ENCODE measurements around the gene TMEM185B.
"Not testable (repeated sequence)": the region's sequence is repeated elsewhere in the genome, so short reads cannot be mapped to it uniquely, and the experiment has no call there.

Gene TMEM185B

GRCh38 chr2:120204022-120204405, 19.2 kb downstream of the TMEM185B start:
- no peaks in the 10 kb centered on the region for H3K27me3 ChIP-seq
- H3K4me1 ChIP-seq = peaks cover 0 to 4% (median 0%) of the 10 kb centered on the region in 4 donors
- TF ChIP-seq CTCF (IDR thresholded peaks at IDR 0.05) = no peak
- no peaks in the 10 kb centered on the region for H3K36me3 ChIP-seq
- no peak overlapping the region for H3K27ac ChIP-seq
- intact Hi-C loops (cut with DNase I; ENCODE audit: low total_unique reads) = no loop called here
- DNase-seq = no peak
- no peak overlapping the region for H3K4me3 ChIP-seq
- peaks cover 0 to 2% (median 0%) of the 10 kb centered on the region in 3 donors for H3K9me3 ChIP-seq

- no peak for DNase-seq
- H3K4me3 ChIP-seq = no peak overlapping the region
- H3K27ac ChIP-seq = no peak overlapping the region
- TF ChIP-seq CTCF (IDR thresholded peaks at IDR 0.05) = no peak
- intact Hi-C loops (cut with DNase I; ENCODE audit: low total_unique reads) = no loop called here
- peaks cover 0 to 4% (median 0%) of the 10 kb centered on the region in 4 donors for H3K4me1 ChIP-seq
- no peaks in the 10 kb centered on the region for H3K36me3 ChIP-seq
- peaks cover 0 to 7% (median 0%) of the 10 kb centered on the region in 3 donors for H3K9me3 ChIP-seq
- no peaks in the 10 kb centered on the region for H3K27me3 ChIP-seq
Measured at GRCh38 chr2:120203251-120204021, 19.8 kb downstream of the TMEM185B start.

- H3K4me1 ChIP-seq; intact Hi-C loops (cut with DNase I; ENCODE audit: low total_unique reads); H3K4me3 ChIP-seq; H3K27ac ChIP-seq; DNase-seq; H3K36me3 ChIP-seq; H3K27me3 ChIP-seq: not testable (repeated sequence)
- peaks cover 0 to 13% (median 4%) of the 10 kb centered on the region in 3 donors for H3K9me3 ChIP-seq
Measured at GRCh38 chr2:120199817-120200459, 23.3 kb downstream of the TMEM185B start.

- H3K36me3 ChIP-seq = no peaks in the 10 kb centered on the region
- no peaks in the 10 kb centered on the region for H3K27me3 ChIP-seq
- no peak overlapping the region for H3K4me3 ChIP-seq
- H3K9me3 ChIP-seq = peaks cover 0 to 18% (median 4%) of the 10 kb centered on the region in 3 donors
- H3K4me1 ChIP-seq = no peaks in the 10 kb centered on the region
- intact Hi-C loops (cut with DNase I; ENCODE audit: low total_unique reads) = no loop called here
- DNase-seq = no peak
- H3K27ac ChIP-seq = no peak overlapping the region
- TF ChIP-seq CTCF (IDR thresholded peaks at IDR 0.05) = no peak
Measured at GRCh38 chr2:120195553-120195952, 27.6 kb downstream of the TMEM185B start.

GRCh38 chr2:120192280-120192679, 30.9 kb downstream of the TMEM185B start:
- no peak for TF ChIP-seq CTCF (IDR thresholded peaks at IDR 0.05)
- intact Hi-C loops (cut with DNase I; ENCODE audit: low total_unique reads) = no loop called here
- Histone ChIP-seq H3K4me3 (no peak overlapping the region), H3K36me3 (no peaks in the 10 kb centered on the region), H3K27me3 (no peaks in the 10 kb centered on the region), H3K27ac (no peak overlapping the region), H3K9me3 (peaks cover 0 to 8% (median 0%) of the 10 kb centered on the region in 3 donors), H3K4me1 (no peaks in the 10 kb centered on the region)
- no peak for DNase-seq

GRCh38 chr2:120189189-120189588, 34.0 kb downstream of the TMEM185B start:
- no peak for TF ChIP-seq CTCF (IDR thresholded peaks at IDR 0.05)
- Histone ChIP-seq H3K4me1 (no peaks in the 10 kb centered on the region), H3K9me3 (peaks cover 0 to 5% (median 0%) of the 10 kb centered on the region in 3 donors), H3K4me3 (no peak overlapping the region), H3K36me3 (no peaks in the 10 kb centered on the region), H3K27me3 (no peaks in the 10 kb centered on the region), H3K27ac (no peak overlapping the region)
- DNase-seq = no peak
- intact Hi-C loops (cut with DNase I; ENCODE audit: low total_unique reads) = no loop called here

Measured in tibial artery (tissue), 4 donors.